ENCODE measurements around the gene MICAL2.

GRCh38 chr11:12156301-12157140, 46.1 kb downstream of the MICAL2 start:
- TF ChIP-seq MAX (IDR thresholded peaks at IDR 0.05; ENCODE audit: insufficient read depth, insufficient read length), result no peak
- TF ChIP-seq CTCF (IDR thresholded peaks at IDR 0.05; ENCODE audit: extremely low read depth in 1 of 2, insufficient read depth in 1 of 2, low read depth in 1 of 2, low read length in 2 of 2), result no peak
- TF ChIP-seq POLR2A (IDR thresholded peaks at IDR 0.05; ENCODE audit: low read depth, low read length), result no peak
- TF ChIP-seq MYC (IDR thresholded peaks at IDR 0.05; ENCODE audit: low read depth, low read length), result no peak
- no peak for TF ChIP-seq JUN (IDR thresholded peaks at IDR 0.05; ENCODE audit: borderline replicate concordance, insufficient read depth, insufficient read length, low read depth)
- TF ChIP-seq EZH2 (IDR thresholded peaks at IDR 0.05; ENCODE audit: borderline replicate concordance, low read depth, low read length, severe bottlenecking), result no peak
- no peak for TF ChIP-seq GATA2 (IDR thresholded peaks at IDR 0.05; ENCODE audit: insufficient read depth, insufficient read length, low read depth, low read length)

All from endothelial cell of umbilical vein (primary cell).